Keratinocyte (primary cell): Measurements from ENCODE around the gene LRRC2. TPM values are rescaled to one million over a fixed set of nuclear protein-coding genes. Genes with fewer than 3 reads are reported as not detected.
A peak's percentile ranks its signal among the peaks of the same experiment; 100 is the strongest.

Experiments used
- DNase-seq: peaks from one replicate; pipeline ENCODE4 v3.0.0-alpha.2; 2011; ENCODE audit warnings: low read depth, missing footprints, low spot score
- FAIRE-seq: peaks from 2 replicates; lab custom pipeline; 2011; peaks lifted over from hg19 to GRCh38; lab: Jason Lieb, UNC
- H2AFZ ChIP-seq: 2 replicates; pipeline ENCODE4 v1.6.0; 2012; ENCODE audit warnings: low read length, control low read depth, inconsistent platforms; ENCODE audit not compliant: control insufficient read depth
- H3K27ac ChIP-seq: 2 replicates; pipeline ENCODE4 v1.5.1; 2011; ENCODE audit warnings: low read length; ENCODE audit not compliant: control insufficient read depth, insufficient read depth
- H3K27me3 ChIP-seq: 3 replicates; pipeline ENCODE4 v1.6.0; 2011; ENCODE audit warnings: low read length; ENCODE audit not compliant: control insufficient read depth, insufficient read depth; ENCODE audit errors: extremely low read depth
- H3K36me3 ChIP-seq, 2 experiments: 2 replicates in 1 of 2; 3 replicates in 1 of 2; pipeline ENCODE4 v1.5.1; 2011; ENCODE audit warnings: low read length in 2 of 2, mild to moderate bottlenecking in 1 of 2; ENCODE audit not compliant: control insufficient read depth in 2 of 2, insufficient read depth in 2 of 2; ENCODE audit errors: extremely low read depth in 1 of 2
- H3K4me1 ChIP-seq: 3 replicates; pipeline ENCODE4 v1.5.1; 2011; ENCODE audit warnings: low read length; ENCODE audit not compliant: control insufficient read depth, insufficient read depth; ENCODE audit errors: extremely low read depth
- H3K4me2 ChIP-seq: 3 replicates; pipeline ENCODE4 v1.6.0; 2011; ENCODE audit warnings: low read depth, low read length; ENCODE audit not compliant: control insufficient read depth, insufficient read depth; ENCODE audit errors: extremely low read depth
- H3K4me3 ChIP-seq, 3 experiments: fragments of 200-600 bp in 1 of 3; sonication (generic) in 1 of 3; 2 replicates in 2 of 3; 3 replicates in 1 of 3; pipeline ENCODE4 v1.5.1; 2011 to 2016; ENCODE audit warnings: low read length in 3 of 3, mild to moderate bottlenecking in 3 of 3, control low read depth in 2 of 3, inconsistent platforms in 1 of 3, low read depth in 1 of 3, mixed read lengths in 1 of 3, mixed run types in 1 of 3, moderate library complexity in 1 of 3; ENCODE audit not compliant: control insufficient read depth in 2 of 3, insufficient read depth in 2 of 3; ENCODE audit errors: extremely low read depth in 1 of 3
- H3K79me2 ChIP-seq: 2 replicates; pipeline ENCODE4 v1.6.0; 2012; ENCODE audit warnings: low read length; ENCODE audit not compliant: control insufficient read depth, insufficient read depth
- H3K9ac ChIP-seq: 3 replicates; pipeline ENCODE4 v1.6.0; 2011; ENCODE audit warnings: low read length; ENCODE audit not compliant: control insufficient read depth, insufficient read depth; ENCODE audit errors: extremely low read depth
- H3K9me1 ChIP-seq: 3 replicates; pipeline ENCODE4 v1.6.0; 2011; ENCODE audit warnings: low read length; ENCODE audit not compliant: control insufficient read depth, insufficient read depth; ENCODE audit errors: extremely low read depth
- H3K9me3 ChIP-seq: 2 replicates; pipeline ENCODE4 v1.5.1; 2012; ENCODE audit warnings: low read depth, low read length; ENCODE audit not compliant: control insufficient read depth
- H4K20me1 ChIP-seq: 3 replicates; pipeline ENCODE4 v1.6.0; 2011; ENCODE audit warnings: low read length; ENCODE audit not compliant: control insufficient read depth, insufficient read depth; ENCODE audit errors: extremely low read depth
- EZH2 ChIP-seq: IDR thresholded peaks from one replicate; pipeline ENCODE4 v1.6.1; 2012; ENCODE audit warnings: inconsistent platforms, mild to moderate bottlenecking, low read length, moderate library complexity
- dilution Hi-C: fragments of 300-500 bp; cut with MboI; formaldehyde crosslinking; loops from one replicate; pipeline ENCODE4 v1.7.0; 2020; ENCODE audit warnings: low sequenced_read_pairs; ENCODE audit not compliant: extremely low pct_ligation_motif_present
- polyA plus RNA-seq, 5 experiments: library from polyadenylated mRNA; depleted of rRNA in 3 of 5; stranded (reverse) in 3 of 5; stranded (forward) in 1 of 5; unstranded in 1 of 5; fragments of >200 nt; gene quantifications; 1 replicate in 1 of 5; 2 replicates in 3 of 5; 3 replicates in 1 of 5; pipeline versions ENCODE4 v1.2.1 to v1.2.3, GENCODE V29; 2011 to 2012; ENCODE audit warnings: missing spikeins in 2 of 5, low read depth in 1 of 5, low replicate concordance in 1 of 5
- TF ChIP-seq, protein P1 (sequence below), 3 experiments: IDR thresholded peaks in 1 of 3; conservative IDR thresholded peaks in 1 of 3; optimal IDR thresholded peaks in 1 of 3; 2 replicates in 2 of 3; 3 replicates in 1 of 3; pipeline versions ENCODE3 to v1.5.1; 2011; ENCODE audit warnings: low read length in 3 of 3, mild to moderate bottlenecking in 3 of 3, moderate library complexity in 2 of 3, control low read depth in 1 of 3, inconsistent platforms in 1 of 3; ENCODE audit not compliant: insufficient read depth in 2 of 3; ENCODE audit errors: extremely low read depth in 1 of 3

The LRRC2 gene
- polyA plus RNA-seq, 1 donor (not counting 4 experiments of a cell fraction or from before 2014, with no cell fraction given) = 0.51 TPM

- DNase-seq = no peak
- H3K9me3 ChIP-seq = no peaks in the 10 kb centered on the region
Measured at GRCh38 chr3:46571684-46572083, 5.6 kb upstream of the LRRC2 start.

DNA sequence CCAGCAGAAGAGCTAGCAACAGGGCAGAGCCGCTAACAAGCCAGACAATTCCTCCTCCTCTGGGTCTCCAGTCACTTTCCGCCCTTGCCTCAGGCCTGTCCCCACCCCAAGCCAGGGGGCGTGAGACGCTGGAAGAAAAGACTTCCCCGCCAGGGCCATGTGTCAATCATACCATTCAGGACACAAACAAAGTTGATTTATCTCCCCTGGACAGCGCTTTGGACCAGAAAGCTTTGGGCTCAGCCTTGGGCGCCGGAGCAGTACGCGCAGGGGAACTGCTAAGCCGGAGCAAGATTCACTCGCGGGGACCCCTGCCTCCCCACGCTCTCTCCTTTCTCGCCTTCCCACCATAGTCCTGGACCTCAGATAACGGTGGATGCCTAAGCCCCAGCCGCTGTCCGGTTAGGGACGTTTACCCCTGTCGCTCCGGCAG is 479 bp downstream of the LRRC2 start:
- Histone ChIP-seq H3K4me2 (peak overlapping the region; percentile 82), H3K9me3 (no peaks in the 10 kb centered on the region), H3K27me3 (no peaks in the 10 kb centered on the region), H3K4me1 (peaks cover 15% of the 10 kb centered on the region), H3K9me1 (no peaks in the 10 kb centered on the region), H2AFZ (peak overlapping the region; percentile 73), H3K4me3 (peak overlapping the region; percentile 20 to 53 (median 50)), H3K9ac (peak overlapping the region; percentile 68), H3K27ac (no peak overlapping the region), H3K79me2 (no peaks in the 10 kb centered on the region), H3K36me3 (no peaks in the 10 kb centered on the region), H4K20me1 (no peaks in the 10 kb centered on the region)
- TF ChIP-seq, protein P1, sequence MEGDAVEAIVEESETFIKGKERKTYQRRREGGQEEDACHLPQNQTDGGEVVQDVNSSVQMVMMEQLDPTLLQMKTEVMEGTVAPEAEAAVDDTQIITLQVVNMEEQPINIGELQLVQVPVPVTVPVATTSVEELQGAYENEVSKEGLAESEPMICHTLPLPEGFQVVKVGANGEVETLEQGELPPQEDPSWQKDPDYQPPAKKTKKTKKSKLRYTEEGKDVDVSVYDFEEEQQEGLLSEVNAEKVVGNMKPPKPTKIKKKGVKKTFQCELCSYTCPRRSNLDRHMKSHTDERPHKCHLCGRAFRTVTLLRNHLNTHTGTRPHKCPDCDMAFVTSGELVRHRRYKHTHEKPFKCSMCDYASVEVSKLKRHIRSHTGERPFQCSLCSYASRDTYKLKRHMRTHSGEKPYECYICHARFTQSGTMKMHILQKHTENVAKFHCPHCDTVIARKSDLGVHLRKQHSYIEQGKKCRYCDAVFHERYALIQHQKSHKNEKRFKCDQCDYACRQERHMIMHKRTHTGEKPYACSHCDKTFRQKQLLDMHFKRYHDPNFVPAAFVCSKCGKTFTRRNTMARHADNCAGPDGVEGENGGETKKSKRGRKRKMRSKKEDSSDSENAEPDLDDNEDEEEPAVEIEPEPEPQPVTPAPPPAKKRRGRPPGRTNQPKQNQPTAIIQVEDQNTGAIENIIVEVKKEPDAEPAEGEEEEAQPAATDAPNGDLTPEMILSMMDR (optimal IDR thresholded peaks at IDR 0.05 in 1 of 3, IDR thresholded peaks at IDR 0.05 in 1 of 3, conservative IDR thresholded peaks at IDR 0.05 in 1 of 3; ENCODE audit: extremely low read depth in 1 of 3, insufficient read depth in 2 of 3, low read length in 3 of 3) = no peak
- no peak for TF ChIP-seq EZH2
- DNase-seq = no peak
- dilution Hi-C loops = no loop called here
- FAIRE-seq = no peak

More at GRCh38 chr3:46571684-46572083, 5.6 kb upstream of the LRRC2 start:
- no peak overlapping the region for H3K4me3 ChIP-seq
- peaks cover under 1% of the 10 kb centered on the region for H3K4me1 ChIP-seq
- H3K36me3 ChIP-seq = no peaks in the 10 kb centered on the region
- no peaks in the 10 kb centered on the region for H3K79me2 ChIP-seq
- dilution Hi-C loops = no loop called here
- H3K9ac ChIP-seq = no peak overlapping the region
- H3K9me1 ChIP-seq = no peaks in the 10 kb centered on the region
- no peak overlapping the region for H3K27ac ChIP-seq
- no peaks in the 10 kb centered on the region for H3K27me3 ChIP-seq
- FAIRE-seq = no peak
- no peaks in the 10 kb centered on the region for H4K20me1 ChIP-seq
- H2AFZ ChIP-seq = no peak overlapping the region
- H3K4me2 ChIP-seq = no peak overlapping the region
- TF ChIP-seq, protein P1 (optimal IDR thresholded peaks at IDR 0.05 in 1 of 3, IDR thresholded peaks at IDR 0.05 in 1 of 3, conservative IDR thresholded peaks at IDR 0.05 in 1 of 3; ENCODE audit: extremely low read depth in 1 of 3, insufficient read depth in 2 of 3, low read length in 3 of 3) = no peak
- TF ChIP-seq EZH2 = no peak
